Suprapubic skin (tissue), 4 donors: ENCODE data around the gene EHD4. TPM values are rescaled to one million over a fixed set of nuclear protein-coding genes. Genes with fewer than 3 reads are reported as not detected.
A peak's percentile ranks its signal among the peaks of the same experiment; 100 is the strongest.

Source experiments
- DNase-seq, 2 donors: peaks; one replicate each; pipeline ENCODE4 v3.0.0-alpha.2; 2019; ENCODE audit warnings: low spot score in 2 of 2
- H3K27ac ChIP-seq: fragments of 200-600 bp; sonication (generic); one replicate; pipeline ENCODE4 v1.5.1; 2019
- H3K27me3 ChIP-seq: fragments of 200-600 bp; sonication (generic); one replicate; pipeline ENCODE4 v1.5.1; 2019
- H3K36me3 ChIP-seq: fragments of 200-600 bp; sonication (generic); one replicate; pipeline ENCODE4 v1.5.1; 2019
- H3K4me1 ChIP-seq: fragments of 200-600 bp; sonication (generic); one replicate; pipeline ENCODE4 v1.5.1; 2019
- H3K4me3 ChIP-seq: fragments of 200-600 bp; sonication (generic); one replicate; pipeline ENCODE4 v1.5.1; 2019; ENCODE audit warnings: mild to moderate bottlenecking
- H3K9me3 ChIP-seq: fragments of 200-600 bp; sonication (generic); one replicate; pipeline ENCODE4 v1.5.1; 2019
- EP300 ChIP-seq: sonication (generic); formaldehyde crosslinking; IDR thresholded peaks from one replicate; pipeline ENCODE4 v1.6.1; 2017; ENCODE audit warnings: antibody characterized with exemption
- POLR2A ChIP-seq, 2 donors: fragments of 450-650 bp; IDR thresholded peaks; one replicate each; pipeline ENCODE4 v1.6.1; 2017; ENCODE audit warnings: antibody characterized with exemption in 2 of 2, mild to moderate bottlenecking in 2 of 2, moderate library complexity in 2 of 2
- POLR2AphosphoS5 ChIP-seq, 3 donors: sonication (generic); formaldehyde crosslinking; IDR thresholded peaks; one replicate each; pipeline ENCODE4 v1.6.1; 2017; ENCODE audit warnings: antibody characterized with exemption in 3 of 3
- WGBS: methylation state at CpG from one replicate; pipeline ENCODE4 v1.1.5; 2018; 5-methylcytosine and 5-hydroxymethylcytosine counted together
- total RNA-seq, 4 donors: library from RNA; depleted of rRNA; stranded (reverse); fragments of >200 nt; gene quantifications; one replicate each; pipeline ENCODE4 v1.1.0, GENCODE V29; 2016
- TF ChIP-seq, protein P1 (sequence below), 2 donors: fragments of 200-600 bp in 1 of 2; fragments of 450-650 bp in 1 of 2; sonication (generic) in 1 of 2; IDR thresholded peaks; one replicate each; pipeline ENCODE4 v1.5.1; 2016 to 2019; ENCODE audit warnings: antibody characterized with exemption in 2 of 2, mild to moderate bottlenecking in 1 of 2, moderate library complexity in 1 of 2

EHD4 gene
- total RNA-seq, 4 donors from 2014 or later, result 16.0 to 31.4 (median 20.9) TPM

DNA sequence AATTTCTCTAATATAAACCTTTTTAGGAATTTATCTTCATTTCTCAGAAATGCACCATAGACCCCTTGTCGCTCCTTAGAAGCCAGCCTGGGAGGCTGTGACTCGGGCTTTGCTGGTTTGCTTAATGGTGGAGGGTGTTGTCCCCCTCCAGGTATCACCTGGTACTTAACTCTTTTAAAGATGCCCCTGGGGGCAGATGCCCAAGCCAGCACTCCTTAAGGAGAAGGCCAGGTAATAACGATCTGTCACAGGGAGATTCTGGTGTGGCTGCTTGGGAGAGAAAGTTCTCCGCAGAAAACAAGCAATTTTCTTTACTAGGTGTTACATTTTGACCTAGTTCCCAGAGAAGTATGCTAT is 22.3 kb downstream of the EHD4 start:
- 70% methylated on average over 4 of the region's 4 CpGs for WGBS
- Histone ChIP-seq H3K27me3 (no peaks in the 10 kb centered on the region), H3K4me3 (no peak overlapping the region), H3K36me3 (peaks cover 22% of the 10 kb centered on the region), H3K27ac (peak overlapping the region; percentile 84), H3K9me3 (no peaks in the 10 kb centered on the region), H3K4me1 (peaks cover 52% of the 10 kb centered on the region)
- DNase-seq, result peak in 1 of 2 donors; percentile 60
- TF ChIP-seq, protein P1, sequence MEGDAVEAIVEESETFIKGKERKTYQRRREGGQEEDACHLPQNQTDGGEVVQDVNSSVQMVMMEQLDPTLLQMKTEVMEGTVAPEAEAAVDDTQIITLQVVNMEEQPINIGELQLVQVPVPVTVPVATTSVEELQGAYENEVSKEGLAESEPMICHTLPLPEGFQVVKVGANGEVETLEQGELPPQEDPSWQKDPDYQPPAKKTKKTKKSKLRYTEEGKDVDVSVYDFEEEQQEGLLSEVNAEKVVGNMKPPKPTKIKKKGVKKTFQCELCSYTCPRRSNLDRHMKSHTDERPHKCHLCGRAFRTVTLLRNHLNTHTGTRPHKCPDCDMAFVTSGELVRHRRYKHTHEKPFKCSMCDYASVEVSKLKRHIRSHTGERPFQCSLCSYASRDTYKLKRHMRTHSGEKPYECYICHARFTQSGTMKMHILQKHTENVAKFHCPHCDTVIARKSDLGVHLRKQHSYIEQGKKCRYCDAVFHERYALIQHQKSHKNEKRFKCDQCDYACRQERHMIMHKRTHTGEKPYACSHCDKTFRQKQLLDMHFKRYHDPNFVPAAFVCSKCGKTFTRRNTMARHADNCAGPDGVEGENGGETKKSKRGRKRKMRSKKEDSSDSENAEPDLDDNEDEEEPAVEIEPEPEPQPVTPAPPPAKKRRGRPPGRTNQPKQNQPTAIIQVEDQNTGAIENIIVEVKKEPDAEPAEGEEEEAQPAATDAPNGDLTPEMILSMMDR (IDR thresholded peaks at IDR 0.05), result no peak
- no peak for TF ChIP-seq POLR2A (IDR thresholded peaks at IDR 0.05)
- no peak for TF ChIP-seq POLR2AphosphoS5 (IDR thresholded peaks at IDR 0.05)
- no peak for TF ChIP-seq EP300

DNA sequence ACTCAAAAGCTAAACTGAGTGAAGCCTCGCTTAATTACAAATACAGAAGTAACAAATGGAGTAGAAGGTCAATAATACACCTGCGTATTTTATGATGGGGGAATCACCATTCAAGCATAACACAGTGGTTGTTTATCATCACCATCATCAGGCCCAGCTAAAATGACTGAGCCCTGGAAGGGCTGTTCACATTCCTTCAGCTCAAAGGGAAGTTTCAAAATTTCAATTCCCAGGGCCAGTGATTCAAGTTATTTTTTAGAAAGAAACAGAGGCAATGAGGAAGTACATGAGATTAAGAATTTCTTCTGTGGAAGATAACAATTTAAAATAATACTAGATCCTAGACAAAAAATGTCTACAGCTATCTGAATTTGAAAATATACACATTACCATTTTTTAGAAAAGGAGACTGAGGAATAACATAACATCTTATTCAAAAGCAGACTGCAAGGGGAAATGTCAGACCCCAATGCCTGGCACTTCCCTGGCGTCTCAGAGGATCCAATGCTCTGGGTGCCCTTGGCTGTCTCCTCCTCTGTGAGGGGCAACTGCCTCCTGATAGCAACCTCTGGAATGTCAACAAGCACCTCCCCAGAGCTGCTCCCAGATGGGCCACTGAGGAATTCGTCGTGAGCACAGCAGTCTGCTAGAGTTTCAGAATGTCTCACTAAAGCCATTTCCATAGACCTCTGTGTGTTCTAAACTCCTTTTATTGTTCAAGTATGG is 22.8 kb downstream of the EHD4 start:
- H3K27me3 ChIP-seq, result no peaks in the 10 kb centered on the region
- WGBS, result 83% methylated on average over 5 of the region's 5 CpGs
- no peak overlapping the region for H3K4me3 ChIP-seq
- peaks cover 58% of the 10 kb centered on the region for H3K4me1 ChIP-seq
- TF ChIP-seq EP300 (no peak), POLR2A (IDR thresholded peaks at IDR 0.05) (no peak), POLR2AphosphoS5 (IDR thresholded peaks at IDR 0.05) (no peak)
- TF ChIP-seq, protein P1 (IDR thresholded peaks at IDR 0.05), result no peak
- H3K9me3 ChIP-seq, result no peaks in the 10 kb centered on the region
- peak; percentile 43 to 65 for DNase-seq
- H3K36me3 ChIP-seq, result peaks cover 22% of the 10 kb centered on the region
- H3K27ac ChIP-seq, result peak overlapping the region; percentile 84

DNA sequence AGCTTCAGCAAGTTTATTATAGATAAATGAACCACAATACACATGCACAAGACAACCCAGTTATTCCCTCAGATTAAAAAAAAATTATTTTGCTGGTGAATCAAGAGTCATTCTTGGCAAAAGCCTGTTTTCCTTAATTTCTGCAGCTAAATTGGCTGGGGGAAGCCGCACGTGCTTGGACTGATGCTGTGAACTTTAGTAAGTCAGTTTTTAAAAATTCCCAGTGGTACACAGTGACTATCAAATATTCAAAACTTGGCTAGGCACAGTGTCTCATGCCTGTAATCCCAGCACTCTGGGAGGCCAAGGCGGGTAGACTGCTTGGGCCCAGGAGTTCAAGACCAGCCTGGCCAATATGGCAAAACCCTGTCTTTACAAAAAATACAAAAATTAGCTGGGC is 23.9 kb downstream of the EHD4 start:
- no peaks in the 10 kb centered on the region for H3K27me3 ChIP-seq
- H3K36me3 ChIP-seq, result peaks cover 17% of the 10 kb centered on the region
- H3K4me3 ChIP-seq, result no peak overlapping the region
- H3K27ac ChIP-seq, result peak overlapping the region; percentile 22
- H3K4me1 ChIP-seq, result peaks cover 68% of the 10 kb centered on the region
- 69% methylated on average over 3 of the region's 3 CpGs for WGBS
- no peaks in the 10 kb centered on the region for H3K9me3 ChIP-seq
- no peak for DNase-seq
- TF ChIP-seq, protein P1 (IDR thresholded peaks at IDR 0.05), result no peak
- no peak for TF ChIP-seq POLR2A (IDR thresholded peaks at IDR 0.05)
- no peak for TF ChIP-seq EP300
- no peak for TF ChIP-seq POLR2AphosphoS5 (IDR thresholded peaks at IDR 0.05)

DNA sequence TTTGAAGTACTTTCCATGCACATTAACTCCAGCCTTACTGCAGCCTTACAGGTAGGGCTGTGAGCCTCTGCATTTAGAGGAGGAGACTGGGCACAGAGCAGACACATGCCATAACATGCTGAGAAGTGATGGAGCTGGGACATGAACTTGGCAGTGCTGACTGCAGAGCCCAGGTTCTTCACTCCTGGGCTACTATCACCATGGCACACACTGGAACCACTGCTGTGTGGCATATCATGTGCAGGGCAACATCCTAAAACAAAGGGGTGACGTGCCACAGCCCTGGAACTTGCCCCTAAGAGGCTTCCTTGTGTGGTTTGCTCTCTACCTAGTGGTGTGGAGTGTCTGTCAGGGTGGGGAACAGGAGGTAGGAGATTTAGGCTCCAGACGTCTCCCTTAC is 25.4 kb downstream of the EHD4 start:
- Histone ChIP-seq H3K36me3 (peaks cover 2% of the 10 kb centered on the region), H3K27me3 (no peaks in the 10 kb centered on the region), H3K4me3 (no peak overlapping the region), H3K27ac (no peak overlapping the region), H3K4me1 (peaks cover 65% of the 10 kb centered on the region), H3K9me3 (no peaks in the 10 kb centered on the region)
- DNase-seq, result peak in 1 of 2 donors; percentile 29
- TF ChIP-seq POLR2AphosphoS5 (IDR thresholded peaks at IDR 0.05) (no peak), EP300 (no peak), POLR2A (IDR thresholded peaks at IDR 0.05) (no peak)
- TF ChIP-seq, protein P1 (IDR thresholded peaks at IDR 0.05), result no peak
- WGBS, result 80% methylated on average over 1 of the region's 2 CpGs

DNA sequence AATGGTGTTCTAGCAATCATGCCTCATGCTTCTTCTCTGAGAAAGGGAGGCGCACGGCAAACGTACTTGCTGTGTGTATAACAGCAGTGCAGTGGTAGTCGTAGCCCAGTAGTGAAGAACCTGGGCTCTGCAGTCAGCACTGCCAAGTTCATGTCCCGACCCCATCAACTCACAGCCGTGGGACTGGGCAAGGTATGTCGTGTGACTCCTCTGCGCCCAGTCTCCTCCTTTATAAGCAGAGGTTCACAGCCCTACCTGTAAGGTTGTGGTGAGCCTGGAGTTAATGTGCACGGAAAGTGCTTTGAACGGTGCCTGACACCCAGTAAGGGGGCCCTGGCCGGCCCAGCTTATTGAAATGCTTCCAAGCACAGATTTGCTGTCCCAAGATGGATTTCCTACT is 26.6 kb downstream of the EHD4 start:
- Histone ChIP-seq H3K27me3 (no peaks in the 10 kb centered on the region), H3K36me3 (peaks cover 7% of the 10 kb centered on the region), H3K27ac (no peak overlapping the region), H3K9me3 (no peaks in the 10 kb centered on the region), H3K4me1 (peaks cover 55% of the 10 kb centered on the region), H3K4me3 (no peak overlapping the region)
- peak; percentile 37 to 49 for DNase-seq
- 87% methylated on average over 11 of the region's 11 CpGs for WGBS
- TF ChIP-seq POLR2AphosphoS5 (IDR thresholded peaks at IDR 0.05) (no peak), EP300 (no peak), POLR2A (IDR thresholded peaks at IDR 0.05) (no peak)
- TF ChIP-seq, protein P1 (IDR thresholded peaks at IDR 0.05), result no peak
